Ovary (tissue), 9 donors: ENCODE measurements around the gene CCDC175. TPM values are rescaled to one million over a fixed set of nuclear protein-coding genes. Genes with fewer than 3 reads are reported as not detected.
A peak's percentile ranks its signal among the peaks of the same experiment; 100 is the strongest.

ENCODE experiments used
- DNase-seq, 5 donors: peaks; one replicate each; pipeline ENCODE4 v3.0.0-alpha.2; 2019 to 2020
- H3K27ac ChIP-seq, 2 donors: fragments of 200-600 bp; one replicate each; pipeline versions ENCODE4 v1.5.1 to v1.8.0; 2019 to 2022
- H3K27me3 ChIP-seq: fragments of 200-600 bp; one replicate; pipeline ENCODE4 v1.8.0; 2022
- H3K36me3 ChIP-seq: fragments of 200-600 bp; sonication (generic); one replicate; pipeline ENCODE4 v1.5.1; 2019
- H3K4me1 ChIP-seq: one replicate; pipeline ENCODE4 v1.8.1; 2013; ENCODE audit warnings: mild to moderate bottlenecking, moderate library complexity; ENCODE audit not compliant: insufficient read depth
- H3K4me3 ChIP-seq: fragments of 200-600 bp; sonication (generic); one replicate; pipeline ENCODE4 v1.5.1; 2017
- H3K9me3 ChIP-seq, 2 donors: fragments of 200-600 bp in 1 of 2; sonication (generic) in 1 of 2; one replicate each; pipeline versions ENCODE4 v1.5.1 to v1.8.1; 2013 to 2019; ENCODE audit warnings: mild to moderate bottlenecking in 1 of 2, moderate library complexity in 1 of 2
- EP300 ChIP-seq: sonication (generic); formaldehyde crosslinking; IDR thresholded peaks from one replicate; pipeline ENCODE4 v1.6.1; 2017; ENCODE audit warnings: antibody characterized with exemption
- POLR2A ChIP-seq: fragments of 450-650 bp; IDR thresholded peaks from one replicate; pipeline ENCODE4 v1.6.1; 2017; ENCODE audit warnings: antibody characterized with exemption, mild to moderate bottlenecking, moderate library complexity
- WGBS, 3 donors: extraction: QIAGEN DNeasy Blood & Tissue Kit in 1 of 3; methylation state at CpG; one replicate each; pipeline versions ENCODE4 v1.1.5 to v1.1.7; 2013 to 2017; 5-methylcytosine and 5-hydroxymethylcytosine counted together
- intact Hi-C, 4 donors: fragments of 100-400 bp; cut with DNase I; formaldehyde crosslinking; loops; one replicate each; pipeline versions ENCODE4 v1.11.0 to v1.15.1; 2022 to 2023
- polyA plus RNA-seq, 2 donors: library from polyadenylated mRNA; stranded (reverse); fragments of 200-250 nt in 1 of 2; fragments of 350-450 nt in 1 of 2; fragmentation: Illumina TruSeq in 1 of 2; extraction: RNeasy Lipid Tissue Mini Kit (QIAGEN cat#74804) in 1 of 2; gene quantifications; one replicate each; pipeline ENCODE4 v1.2.3, GENCODE V29; 2013 to 2014
- total RNA-seq, 7 donors: library from RNA; depleted of rRNA in 2 of 7; stranded (reverse); fragments of >200 nt in 2 of 7; fragmentation: NEBNext Ultra II Directional in 3 of 7; extraction: Animal tissue kit (Norgen Biotek cat#: 25700) in 3 of 7; gene quantifications; one replicate each; pipeline versions ENCODE4 v1.1.0 to v1.2.4, GENCODE V29; 2016 to 2023
- TF ChIP-seq, protein P1 (sequence below), 3 donors: fragments of 450-650 bp in 2 of 3; fragments of 200-600 bp in 1 of 3; IDR thresholded peaks; one replicate each; pipeline versions ENCODE4 v1.5.1 to v1.8.0; 2016 to 2022; ENCODE audit warnings: antibody characterized with exemption in 3 of 3, mild to moderate bottlenecking in 1 of 3
- donor health status: DM: no; HTN: no; CAD: no; lungs with moderate emphysema.
- donor health status: DM: no; HTN: no; CAD: no.
- donor health status: Bipolar disorder and iron deficiency.
- donor health status: DM: yes; HTN: yes; CAD: no.
- donor health status: DM: no; HTN: no; CAD: no.
- donor health status: DM: yes; HTN: yes; CAD: no.

The CCDC175 gene
- total and polyA plus RNA-seq, 9 donors = 0.34 TPM; not detected in 8

DNA sequence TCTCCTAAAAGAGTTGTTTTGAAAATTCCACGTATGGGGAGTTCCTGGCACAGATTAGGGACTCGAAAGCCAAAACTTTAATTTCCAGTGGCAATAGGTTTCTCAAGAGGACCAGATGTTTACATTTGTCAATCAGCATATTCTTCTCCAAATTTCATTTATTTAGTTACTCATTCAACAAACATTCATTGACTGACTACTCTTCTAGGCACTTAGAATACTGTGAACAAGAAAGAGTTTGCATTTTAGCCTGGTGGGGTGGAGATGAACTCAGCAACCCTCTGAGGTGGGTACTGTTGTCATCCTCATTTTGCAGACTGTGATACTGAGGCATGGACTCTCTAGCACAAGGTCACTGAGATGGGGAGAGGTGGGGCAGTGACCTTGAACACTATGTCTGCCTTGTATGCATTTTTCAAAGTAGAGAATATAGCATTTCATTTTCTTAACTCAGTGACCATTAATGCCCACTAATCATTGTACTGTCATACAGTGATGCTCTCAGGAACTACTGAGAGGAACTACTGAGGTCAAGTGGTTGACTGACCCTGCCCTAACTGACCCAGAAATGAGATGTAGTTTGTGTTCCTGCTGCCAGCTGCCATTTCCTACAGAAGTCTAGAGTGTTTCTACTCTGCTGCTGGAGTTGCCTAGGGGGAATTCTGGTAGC lies 94.6 kb downstream of the CCDC175 start:
- 13 to 18% (median 15%) methylated on average over 2 of the region's 2 CpGs for WGBS, 3 donors
- H3K27ac ChIP-seq = peak overlapping the region in 1 of 2 donors; percentile 36
- no peak overlapping the region for H3K4me3 ChIP-seq
- H3K36me3 ChIP-seq = no peaks in the 10 kb centered on the region
- TF ChIP-seq, protein P1, sequence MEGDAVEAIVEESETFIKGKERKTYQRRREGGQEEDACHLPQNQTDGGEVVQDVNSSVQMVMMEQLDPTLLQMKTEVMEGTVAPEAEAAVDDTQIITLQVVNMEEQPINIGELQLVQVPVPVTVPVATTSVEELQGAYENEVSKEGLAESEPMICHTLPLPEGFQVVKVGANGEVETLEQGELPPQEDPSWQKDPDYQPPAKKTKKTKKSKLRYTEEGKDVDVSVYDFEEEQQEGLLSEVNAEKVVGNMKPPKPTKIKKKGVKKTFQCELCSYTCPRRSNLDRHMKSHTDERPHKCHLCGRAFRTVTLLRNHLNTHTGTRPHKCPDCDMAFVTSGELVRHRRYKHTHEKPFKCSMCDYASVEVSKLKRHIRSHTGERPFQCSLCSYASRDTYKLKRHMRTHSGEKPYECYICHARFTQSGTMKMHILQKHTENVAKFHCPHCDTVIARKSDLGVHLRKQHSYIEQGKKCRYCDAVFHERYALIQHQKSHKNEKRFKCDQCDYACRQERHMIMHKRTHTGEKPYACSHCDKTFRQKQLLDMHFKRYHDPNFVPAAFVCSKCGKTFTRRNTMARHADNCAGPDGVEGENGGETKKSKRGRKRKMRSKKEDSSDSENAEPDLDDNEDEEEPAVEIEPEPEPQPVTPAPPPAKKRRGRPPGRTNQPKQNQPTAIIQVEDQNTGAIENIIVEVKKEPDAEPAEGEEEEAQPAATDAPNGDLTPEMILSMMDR (IDR thresholded peaks at IDR 0.05) = no peak
- TF ChIP-seq EP300 (no peak), POLR2A (no peak)
- H3K27me3 ChIP-seq = no peaks in the 10 kb centered on the region
- intact Hi-C loops = no loop called here
- DNase-seq = no peak
- peaks cover 18% of the 10 kb centered on the region for H3K4me1 ChIP-seq
- H3K9me3 ChIP-seq = no peaks in the 10 kb centered on the region

DNA sequence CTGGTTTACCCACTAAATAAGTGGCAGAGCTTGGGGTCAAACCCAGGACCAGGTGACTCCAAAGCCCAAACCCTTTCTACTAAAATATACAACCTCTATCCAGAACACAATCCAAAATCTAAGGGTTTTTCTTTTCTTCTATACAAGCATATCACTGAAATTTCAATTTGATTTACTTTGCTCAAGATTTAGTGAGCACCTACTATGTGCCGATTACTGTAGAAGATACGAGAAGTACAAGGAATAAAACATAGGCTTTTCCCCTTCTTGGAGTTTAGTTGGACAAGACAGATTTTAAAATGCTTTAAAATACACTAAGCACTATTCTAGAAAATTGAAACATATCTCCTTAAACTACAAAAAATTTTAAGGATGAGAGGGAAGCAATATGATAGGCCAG lies 95.2 kb downstream of the CCDC175 start:
- no peak for TF ChIP-seq EP300
- TF ChIP-seq, protein P1 (IDR thresholded peaks at IDR 0.05) = no peak
- H3K27ac ChIP-seq = no peak overlapping the region
- no peak overlapping the region for H3K4me3 ChIP-seq
- intact Hi-C loops = no loop called here
- H3K36me3 ChIP-seq = no peaks in the 10 kb centered on the region
- no peaks in the 10 kb centered on the region for H3K27me3 ChIP-seq
- H3K4me1 ChIP-seq = peaks cover 15% of the 10 kb centered on the region
- 88 to 96% (median 94%) methylated on average over 2 of the region's 2 CpGs for WGBS, 3 donors
- DNase-seq = no peak
- H3K9me3 ChIP-seq = no peaks in the 10 kb centered on the region

DNA sequence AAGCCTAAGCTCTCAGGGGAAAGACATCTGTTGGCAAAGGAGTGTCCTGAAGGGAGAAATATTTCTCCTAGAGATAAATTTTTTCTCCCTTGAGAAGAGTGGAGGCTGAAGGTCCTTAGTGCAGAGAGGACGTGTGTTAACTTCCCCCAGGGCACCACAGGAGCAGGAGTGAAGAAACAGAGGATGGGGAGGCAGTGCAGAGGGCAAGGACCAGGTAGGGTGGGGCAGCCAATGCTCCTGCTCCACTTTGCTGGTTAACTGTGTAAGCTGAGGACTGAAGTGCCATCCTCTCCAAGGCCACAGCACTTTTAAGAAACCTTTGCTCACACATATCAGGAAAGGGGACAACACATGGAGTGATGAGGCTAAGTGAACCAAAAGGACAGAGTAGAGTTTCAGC lies 96.4 kb downstream of the CCDC175 start:
- TF ChIP-seq EP300 = no peak
- TF ChIP-seq POLR2A = no peak
- TF ChIP-seq, protein P1 (IDR thresholded peaks at IDR 0.05) = no peak
- intact Hi-C loops = no loop called here
- DNase-seq = no peak

DNA sequence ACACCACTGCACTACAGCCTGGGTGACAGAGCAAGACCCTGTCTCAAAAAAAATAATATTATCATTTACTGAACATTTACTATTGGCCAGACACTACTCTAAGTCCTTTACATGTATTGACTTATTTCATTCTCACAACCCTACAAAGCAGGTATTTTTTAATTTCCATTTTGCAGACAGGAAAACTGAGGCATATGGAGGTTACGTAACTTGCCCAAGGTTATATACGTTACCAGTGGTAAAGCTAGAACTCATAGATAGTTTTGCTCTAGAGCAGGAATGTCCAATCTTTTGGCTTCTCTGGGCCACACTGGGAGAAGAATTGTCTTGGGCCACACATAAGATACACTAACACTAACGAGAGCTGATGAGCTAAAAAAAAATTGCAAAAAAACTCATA lies 98.1 kb downstream of the CCDC175 start:
- no peak for DNase-seq
- H3K9me3 ChIP-seq = no peaks in the 10 kb centered on the region
- WGBS, 3 donors = 92 to 95% (median 93%) methylated on average over 3 of the region's 3 CpGs
- no peaks in the 10 kb centered on the region for H3K27me3 ChIP-seq
- H3K4me1 ChIP-seq = peaks cover 13% of the 10 kb centered on the region
- H3K27ac ChIP-seq = no peak overlapping the region
- no peak overlapping the region for H3K4me3 ChIP-seq
- H3K36me3 ChIP-seq = no peaks in the 10 kb centered on the region
- TF ChIP-seq EP300 = no peak
- TF ChIP-seq POLR2A = no peak
- TF ChIP-seq, protein P1 (IDR thresholded peaks at IDR 0.05) = no peak
- intact Hi-C loops = no loop called here

More for the DNA sequence above, 96.4 kb downstream of the CCDC175 start:
- H3K36me3 ChIP-seq = no peaks in the 10 kb centered on the region
- no peaks in the 10 kb centered on the region for H3K9me3 ChIP-seq
- H3K27me3 ChIP-seq = no peaks in the 10 kb centered on the region
- no peak overlapping the region for H3K4me3 ChIP-seq
- peaks cover 13% of the 10 kb centered on the region for H3K4me1 ChIP-seq
- no peak overlapping the region for H3K27ac ChIP-seq
- 14 to 38% (median 32%) methylated on average over 1 of the region's 1 CpG for WGBS, 3 donors
